Cardiac fibroblast (primary cell): Measurements from ENCODE around the gene TEAD2.
"Not testable (repeated sequence)": the region's sequence is repeated elsewhere in the genome, so short reads cannot be mapped to it uniquely, and the experiment has no call there.

ENCODE experiments used
- DNase-seq, 2 donors: peaks; one replicate each; pipeline versions ENCODE4 v3.0.0 to v3.0.0-alpha.2; 2010; ENCODE audit warnings: low read depth in 2 of 2
- H3K4me3 ChIP-seq, 2 donors: replicated peaks in 1 of 2; 1 replicate in 1 of 2; 2 replicates in 1 of 2; pipeline ENCODE4 v1.5.1; 2011; ENCODE audit warnings: low read depth in 2 of 2, low read length in 2 of 2, mild to moderate bottlenecking in 2 of 2, moderate library complexity in 1 of 2
- CTCF ChIP-seq: IDR thresholded peaks from one replicate; pipeline ENCODE4 v1.5.1; 2011; ENCODE audit warnings: low read depth, mild to moderate bottlenecking, low read length, inconsistent platforms

Gene TEAD2

GRCh38 chr19:49331616-49332055, 30.6 kb downstream of the TEAD2 start:
- no peak overlapping the region for H3K4me3 ChIP-seq
- no peak for TF ChIP-seq CTCF
- peak; percentile 59 to 64 for DNase-seq

- DNase-seq, H3K4me3 ChIP-seq: not testable (repeated sequence)
Measured at GRCh38 chr19:49331187-49331586, 31.0 kb downstream of the TEAD2 start.

- no peak for TF ChIP-seq CTCF
- DNase-seq, result no peak
- H3K4me3 ChIP-seq, result no peak overlapping the region
Measured at GRCh38 chr19:49328741-49329140, 33.5 kb downstream of the TEAD2 start.

- TF ChIP-seq CTCF, result peak; percentile 75
- peak; percentile 44 to 54 for DNase-seq
- H3K4me3 ChIP-seq, result no peak overlapping the region
Measured at GRCh38 chr19:49327878-49328544, 34.2 kb downstream of the TEAD2 start.

GRCh38 chr19:49326165-49326704, 36.0 kb downstream of the TEAD2 start:
- DNase-seq, result no peak
- no peak overlapping the region for H3K4me3 ChIP-seq
- no peak for TF ChIP-seq CTCF

GRCh38 chr19:49325756-49326155, 36.5 kb downstream of the TEAD2 start:
- not testable (repeated sequence) for DNase-seq, H3K4me3 ChIP-seq

- H3K4me3 ChIP-seq, result no peak within 1 kb of the TSS
- no peak for DNase-seq
- no peak for TF ChIP-seq CTCF
Measured at GRCh38 chr19:49324801-49325576, 37.2 kb downstream of the TEAD2 start, which contains the start of gene SLC6A16. TSS of gene SLC6A16 (minus strand) at chr19:49325191. CDS start at chr19:49311347, 13,844 bp downstream.
